CD4-positive, alpha-beta T cell treated with Interleukin-1 beta for 1 hour (primary cell): Measurements from ENCODE around the gene MLC1.

Experiments
- DNase-seq, 2 donors: peaks; one replicate each; pipeline ENCODE4 v3.0.0-alpha.2; 2020 to 2022

MLC1 gene

DNA sequence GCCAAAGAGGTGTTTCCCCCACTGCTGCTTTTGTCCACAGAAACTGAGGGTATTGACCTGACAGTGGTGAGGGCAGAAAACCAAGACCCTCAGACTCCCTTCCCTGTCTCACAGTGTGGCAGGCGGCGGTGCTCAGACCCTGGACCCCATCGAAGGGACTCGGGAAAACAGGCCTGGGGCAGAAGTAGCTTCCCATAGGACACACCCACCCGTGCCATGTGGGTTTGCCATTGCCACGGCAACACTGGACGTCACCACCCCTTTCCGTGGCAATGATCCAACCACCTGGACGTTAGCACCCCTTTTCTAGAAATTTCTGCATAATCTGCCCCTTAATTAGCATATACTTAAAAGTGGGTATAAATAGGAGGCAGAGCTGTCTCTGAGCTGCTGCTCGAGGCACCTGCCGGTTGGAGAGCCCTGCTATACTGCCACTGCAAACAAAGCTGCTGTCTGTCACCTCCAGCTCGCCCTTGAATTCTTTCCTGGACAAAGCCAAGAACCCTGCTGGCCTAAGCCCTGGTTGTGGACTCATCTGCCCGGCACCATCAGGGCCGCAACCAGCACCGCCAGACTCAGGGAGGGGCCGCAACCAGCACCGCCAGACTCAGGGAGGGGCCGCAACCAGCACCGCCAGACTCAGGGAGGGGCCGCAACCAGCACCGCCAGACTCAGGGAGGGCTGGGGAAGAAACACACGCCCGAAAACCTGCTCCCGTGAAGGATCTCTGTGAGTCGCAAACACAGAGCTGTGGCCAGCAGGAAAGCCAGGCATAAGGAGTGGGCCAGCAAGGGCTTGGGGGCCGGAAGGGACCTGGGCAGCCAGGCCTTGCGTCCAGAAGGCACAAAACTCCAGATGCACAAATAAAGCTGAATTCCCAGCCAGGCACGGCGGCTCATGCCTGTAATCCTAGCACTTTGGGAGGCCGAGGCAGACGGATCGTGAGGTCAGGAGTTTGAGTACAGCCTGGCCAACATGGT is 10.4 kb downstream of the MLC1 start:
- no peak for DNase-seq

- DNase-seq = no peak
Measured at GRCh38 chr22:50074056-50074455, 11.2 kb downstream of the MLC1 start.

- DNase-seq = no peak
Measured at GRCh38 chr22:50072714-50073538, 12.3 kb downstream of the MLC1 start.

DNA sequence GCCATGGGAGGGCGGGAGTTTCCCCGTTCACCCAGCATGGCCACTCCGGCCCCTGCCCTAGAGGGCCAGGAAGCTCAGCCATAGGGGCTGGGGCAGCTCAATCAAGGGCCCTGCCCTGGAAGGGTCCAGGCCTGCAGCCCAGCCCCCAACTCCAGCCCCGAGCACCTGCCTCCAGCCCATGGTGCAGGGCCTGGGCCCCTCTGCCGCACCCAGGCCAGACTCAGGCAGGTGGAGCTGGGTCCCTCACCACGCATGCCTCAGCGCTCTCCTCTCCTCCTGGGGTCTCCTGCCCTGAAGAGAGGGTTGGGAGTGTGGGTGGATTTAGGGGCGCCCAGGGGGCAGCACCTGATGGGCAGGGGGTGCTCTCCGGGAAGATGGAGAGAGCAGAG is 13.1 kb downstream of the MLC1 start:
- no peak for DNase-seq

GRCh38 chr22:50071432-50072166 is 13.6 kb downstream of the MLC1 start:
- DNase-seq = no peak

DNA sequence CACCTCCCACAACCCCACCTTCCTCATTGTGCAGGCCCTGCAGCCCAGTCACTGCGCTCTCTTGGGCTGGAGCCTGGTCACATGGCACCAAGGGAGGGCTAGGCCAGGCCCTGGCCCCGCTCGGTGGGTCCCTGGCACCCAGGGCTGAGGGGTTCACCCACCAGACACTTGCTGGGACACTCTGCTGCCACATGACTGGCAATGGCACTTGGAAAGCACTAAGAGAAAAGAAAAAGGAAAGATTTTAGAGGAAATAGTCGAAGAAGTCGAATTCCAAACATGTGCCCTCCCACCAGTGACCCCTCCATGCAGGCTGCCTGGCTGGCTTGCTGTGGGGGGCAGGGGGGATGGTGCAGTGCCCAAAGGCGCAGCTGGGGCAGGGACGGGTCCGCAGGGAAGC is 14.9 kb downstream of the MLC1 start:
- DNase-seq = no peak

GRCh38 chr22:50068096-50068495 is 17.1 kb downstream of the MLC1 start:
- no peak for DNase-seq

DNA sequence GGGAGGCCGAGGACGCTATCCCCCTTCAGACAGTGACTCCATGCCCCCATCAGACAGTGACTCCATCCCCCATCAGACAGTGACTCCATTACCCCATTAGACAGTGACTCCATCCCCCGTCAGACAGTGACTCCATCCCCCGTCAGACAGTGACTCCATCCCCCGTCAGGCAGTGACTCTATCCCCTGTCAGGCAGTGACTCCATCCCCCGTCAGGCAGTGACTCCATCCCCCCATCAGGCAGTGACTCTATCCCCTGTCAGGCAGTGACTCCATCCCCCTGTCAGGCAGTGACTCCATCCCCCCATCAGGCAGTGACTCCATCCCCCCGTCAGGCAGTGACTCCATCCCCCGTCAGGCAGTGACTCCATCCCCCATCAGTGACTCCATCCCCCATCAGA is 18.0 kb downstream of the MLC1 start:
- no peak for DNase-seq

GRCh38 chr22:50064453-50064852 is 20.8 kb downstream of the MLC1 start:
- DNase-seq = no peak

- DNase-seq = no peak
Measured at GRCh38 chr22:50063589-50064393, 21.4 kb downstream of the MLC1 start.

GRCh38 chr22:50062509-50063135 is 22.6 kb downstream of the MLC1 start:
- DNase-seq = no peak

DNA sequence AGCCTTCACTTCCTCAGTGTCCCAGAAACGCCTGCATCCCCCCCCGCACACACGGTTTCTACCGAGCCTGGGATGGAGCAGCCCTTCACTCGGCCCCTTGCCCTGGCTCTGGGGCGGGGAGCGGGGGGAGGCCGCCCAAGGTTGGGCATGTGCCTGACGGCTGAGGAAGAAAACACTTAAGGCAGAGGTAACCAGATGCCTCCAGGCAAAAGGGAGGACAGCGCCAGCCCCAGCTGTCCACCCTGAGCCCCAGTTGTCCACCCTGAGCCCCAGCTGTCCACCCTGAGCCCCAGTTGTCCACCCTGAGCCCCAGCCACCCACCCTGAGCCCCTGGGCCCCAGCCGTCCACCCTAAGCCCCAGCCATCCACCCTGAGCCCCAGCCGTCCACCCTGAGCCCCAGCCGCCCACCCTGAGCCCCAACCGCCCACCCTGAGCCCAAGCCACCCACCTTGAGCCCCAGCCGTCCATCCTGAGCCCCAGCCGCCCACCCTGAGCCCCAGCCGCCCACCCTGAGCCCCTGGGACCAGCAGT is 23.3 kb downstream of the MLC1 start:
- no peak for DNase-seq

DNA sequence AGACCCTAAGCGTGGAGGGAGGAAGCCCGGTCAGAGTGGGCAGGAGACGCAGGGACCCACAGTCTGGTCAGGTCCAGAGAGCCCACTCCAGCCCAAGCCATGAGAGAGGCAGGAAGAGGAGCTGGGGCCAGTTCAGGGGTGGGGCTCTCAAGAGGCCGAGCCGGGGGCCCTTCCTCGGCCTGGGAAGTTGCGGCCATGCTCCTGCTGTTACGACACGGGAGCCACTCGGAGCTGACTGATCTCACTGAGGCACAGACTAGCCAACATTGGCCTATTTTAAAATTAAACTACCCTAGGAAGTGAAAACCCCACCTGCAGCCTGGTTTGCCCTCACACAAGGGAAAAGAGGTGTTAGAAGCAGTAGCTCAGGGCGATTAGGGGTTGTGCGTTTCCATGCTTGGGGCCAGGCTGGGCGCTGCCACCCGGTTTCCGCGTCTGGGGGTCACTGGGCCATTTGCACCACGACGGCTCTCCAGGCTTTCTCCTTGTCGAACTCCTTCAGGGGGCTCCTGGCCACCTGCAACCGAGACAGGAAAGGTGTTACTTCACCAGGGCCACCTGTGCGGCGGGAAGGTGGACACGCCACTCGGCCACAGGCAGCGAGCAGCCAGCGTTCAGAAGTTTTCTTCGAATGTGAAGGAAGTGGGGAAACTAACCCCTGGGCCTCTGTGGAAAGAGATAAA is 23.9 kb downstream of the MLC1 start:
- no peak for DNase-seq

GRCh38 chr22:50060441-50061140 is 24.6 kb downstream of the MLC1 start:
- no peak for DNase-seq

- no peak for DNase-seq
Measured at GRCh38 chr22:50059881-50060262, 25.4 kb downstream of the MLC1 start.

- DNase-seq = no peak
Measured at GRCh38 chr22:50058906-50059880, 26.0 kb downstream of the MLC1 start.

DNA sequence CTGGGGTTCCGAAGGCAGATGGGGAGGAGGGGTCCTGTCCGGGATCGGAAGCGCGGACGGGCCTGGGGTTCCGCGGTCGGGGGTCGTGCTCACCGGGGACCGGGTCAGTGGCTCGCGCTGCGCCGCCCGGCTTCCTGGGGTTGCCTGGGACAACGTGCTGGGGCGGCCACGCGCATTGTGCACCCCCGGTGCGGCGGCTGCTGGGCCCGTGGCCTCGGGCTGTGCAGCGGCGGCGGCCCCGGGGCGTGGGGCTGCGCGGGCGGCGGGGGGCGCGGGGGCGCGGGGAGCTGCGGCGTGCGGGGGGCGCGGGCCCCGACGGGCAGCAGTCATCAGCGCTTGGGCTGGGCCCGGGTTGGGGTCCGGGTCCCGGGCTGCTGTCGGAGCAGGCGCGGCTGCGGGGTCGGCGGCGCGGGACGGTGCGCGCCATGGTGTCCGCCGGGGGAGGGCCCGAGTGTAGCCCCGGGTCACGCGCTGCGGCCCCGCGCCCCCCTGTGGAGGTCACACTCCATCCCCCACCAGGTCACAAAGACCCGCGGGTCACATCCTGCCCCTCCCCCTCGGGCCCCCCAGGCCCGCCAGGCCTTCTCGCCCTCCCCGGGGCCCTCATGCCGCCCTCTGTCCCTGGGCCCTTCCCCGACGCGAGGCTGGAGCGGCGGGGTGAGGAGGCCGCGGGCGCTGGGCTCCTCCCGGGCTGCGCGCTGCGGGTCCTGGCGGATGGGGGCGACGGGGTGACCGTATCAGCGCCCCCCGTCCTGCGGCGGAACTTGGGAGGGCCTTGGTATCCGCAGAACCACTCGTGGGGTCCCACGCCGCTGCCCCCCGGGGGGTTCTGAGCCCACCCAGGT is 26.9 kb downstream of the MLC1 start, which contains the start of gene TTLL8:
TSS of gene TTLL8 (minus strand) at position 238 of the 845 bp plus-strand sequence.
- no peak for DNase-seq
